ENCODE results near the gene LSAMP.

Gene LSAMP

DNA sequence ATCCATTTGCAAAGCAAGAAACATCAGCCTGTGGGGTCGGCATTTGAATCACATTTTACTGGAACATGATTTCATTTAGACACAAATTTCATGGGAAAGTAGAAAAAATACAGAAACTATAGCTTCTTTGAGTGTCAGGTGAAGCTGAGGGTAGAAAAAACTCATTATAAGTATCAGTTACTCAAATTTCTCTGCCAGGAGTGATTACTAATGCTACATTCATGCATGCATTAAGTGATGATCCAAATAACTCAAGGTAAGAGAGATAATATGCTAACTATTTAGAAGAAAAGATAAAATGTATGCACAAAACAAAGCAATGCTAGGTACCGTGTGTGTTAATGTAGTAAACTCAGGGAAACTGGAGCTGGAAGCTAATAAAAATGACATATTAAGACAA lies 416.0 kb downstream of the LSAMP start:
- no peak for DNase-seq (ENCODE audit: low read depth in 3 of 3, low spot score in 1 of 3)

DNA sequence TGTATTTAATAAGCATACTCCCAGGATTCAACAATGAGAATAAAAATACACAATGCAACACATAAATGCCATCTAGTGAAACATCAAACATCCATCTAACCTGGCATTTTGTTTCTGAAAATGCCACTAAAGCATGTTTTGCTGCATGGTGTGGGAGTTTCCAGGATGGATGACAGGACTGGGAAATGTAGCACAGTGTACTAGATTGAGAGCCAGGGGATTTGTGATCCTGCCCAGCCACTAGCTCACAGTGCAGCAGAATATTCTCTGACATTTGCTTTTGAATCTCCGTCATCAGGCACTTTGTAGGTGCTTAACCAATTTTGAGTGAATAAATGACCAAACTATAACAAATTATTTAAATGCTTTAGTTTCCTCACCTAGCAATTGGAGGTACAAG lies 417.1 kb downstream of the LSAMP start:
- DNase-seq (ENCODE audit: low read depth in 3 of 3, low spot score in 1 of 3): no peak

DNA sequence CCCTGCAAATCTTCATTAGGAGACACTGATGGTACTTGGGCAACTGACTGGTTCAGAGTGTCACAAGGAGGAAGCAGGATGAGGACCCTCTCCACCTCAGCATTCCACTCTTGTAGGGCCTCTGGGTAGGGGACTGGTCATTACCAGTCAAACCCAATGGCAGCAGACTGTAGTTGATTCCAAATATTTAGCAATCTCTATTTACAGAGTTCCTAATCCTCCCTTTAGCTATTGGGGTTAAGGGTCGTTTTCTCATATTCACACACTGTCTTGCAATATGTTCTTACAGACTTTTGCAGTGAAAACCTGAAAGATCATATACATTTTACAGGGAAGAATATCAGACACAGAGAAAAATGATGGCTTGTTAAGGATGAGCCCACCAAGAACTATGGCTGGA lies 424.3 kb downstream of the LSAMP start:
- no peak for DNase-seq (ENCODE audit: low read depth in 3 of 3, low spot score in 1 of 3)

DNA sequence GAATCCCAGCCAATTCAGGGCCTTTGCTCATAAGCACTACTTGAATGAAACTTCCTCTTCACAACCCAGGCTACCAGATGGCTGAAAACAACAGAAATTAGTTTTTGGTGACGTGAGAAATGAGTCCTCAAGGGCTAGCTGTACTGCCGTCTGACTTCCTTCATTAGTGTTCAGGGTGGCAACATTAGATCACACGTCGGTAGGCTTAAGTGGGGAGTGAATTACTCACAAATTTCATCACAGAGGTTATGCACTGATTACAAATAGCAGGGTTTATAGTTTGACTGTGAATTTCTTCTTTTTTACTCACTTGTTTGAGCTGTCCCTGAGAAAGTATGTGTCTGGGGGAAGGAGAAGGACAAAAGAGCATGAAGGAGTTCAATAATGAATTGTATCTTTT lies 424.8 kb downstream of the LSAMP start:
- no peak for DNase-seq (ENCODE audit: low read depth in 3 of 3, low spot score in 1 of 3)

DNA sequence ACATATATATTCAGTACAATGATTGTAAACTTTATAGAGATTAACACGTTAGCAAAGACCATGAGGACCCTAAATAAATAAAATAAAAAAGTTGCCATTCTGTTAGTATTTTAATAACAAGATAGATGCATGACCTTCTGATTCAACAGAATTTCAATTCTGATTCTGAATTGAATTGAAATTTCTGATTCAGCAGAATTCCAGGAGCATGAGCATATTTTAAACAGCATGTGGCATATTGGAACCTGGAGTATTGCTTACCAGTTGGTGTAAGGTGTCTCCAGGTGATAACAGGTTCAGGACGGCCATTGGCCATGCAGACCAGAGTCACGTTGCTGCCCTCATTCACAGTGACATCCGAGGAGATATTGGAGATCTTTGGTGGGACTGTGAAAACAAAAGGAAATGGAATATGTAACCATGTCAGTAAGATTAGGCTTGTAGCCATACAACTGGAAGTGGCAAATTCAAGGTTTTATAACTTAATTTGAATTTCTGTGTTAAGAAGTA lies 426.0 kb downstream of the LSAMP start:
- no peak for DNase-seq (ENCODE audit: low read depth in 3 of 3, low spot score in 1 of 3)

DNA sequence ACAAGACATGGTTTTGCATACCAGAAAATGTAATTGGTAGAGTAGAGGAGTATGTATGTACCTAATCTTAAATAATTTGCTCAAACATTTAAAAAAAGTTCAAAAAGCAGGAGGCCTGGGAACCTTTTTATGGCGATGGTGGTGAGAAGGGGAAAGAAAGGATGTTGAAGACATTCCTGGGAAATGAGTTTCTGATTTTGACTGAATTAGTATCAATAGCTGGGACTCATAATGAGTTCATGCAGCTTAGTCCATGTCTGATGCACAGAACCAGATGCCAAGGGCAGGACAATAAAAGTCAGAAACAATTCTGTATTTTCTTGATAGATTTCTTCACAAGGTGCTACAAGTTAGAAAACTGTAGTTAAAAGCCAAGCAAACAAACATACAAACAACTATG lies 426.6 kb downstream of the LSAMP start:
- DNase-seq (ENCODE audit: low read depth in 3 of 3, low spot score in 1 of 3): no peak

DNA sequence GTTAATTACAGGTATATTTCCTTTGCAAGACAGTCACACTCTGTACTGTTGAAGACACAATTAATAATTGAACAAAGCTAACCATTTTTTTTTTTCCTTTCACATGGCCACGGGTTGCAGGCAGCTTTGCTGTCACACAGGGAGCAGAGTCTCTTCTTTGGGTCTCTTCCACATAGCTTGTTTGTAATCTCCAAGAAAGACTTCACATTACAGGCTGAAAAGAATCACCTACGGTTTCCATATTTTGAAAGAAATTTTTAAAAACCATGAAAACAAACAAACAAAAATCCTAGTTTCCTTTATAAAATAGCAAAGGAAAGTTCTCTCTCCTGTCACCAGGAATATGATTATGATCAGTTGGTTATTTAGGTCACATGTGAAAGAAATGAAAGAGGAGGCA lies 429.4 kb downstream of the LSAMP start:
- no peak for DNase-seq (ENCODE audit: low read depth in 3 of 3, low spot score in 1 of 3)

DNA sequence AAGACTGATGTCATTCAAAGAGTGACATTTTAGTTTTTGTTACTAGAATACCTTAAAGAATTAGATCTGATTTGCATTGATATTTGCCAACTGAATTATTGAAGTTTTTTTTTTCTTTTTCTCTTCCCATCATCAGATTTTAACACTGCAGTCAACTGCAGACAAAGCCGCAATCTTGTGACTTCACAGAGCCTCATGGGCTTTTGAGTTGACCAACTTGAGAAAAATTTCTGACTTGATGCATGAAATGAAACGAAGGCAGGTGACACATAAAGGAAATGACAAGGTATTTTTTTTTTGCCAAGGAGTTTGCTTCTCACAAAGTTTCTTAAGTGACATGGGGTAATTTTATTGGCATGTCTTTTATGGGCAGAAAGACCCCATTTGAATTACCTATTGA lies 438.3 kb downstream of the LSAMP start:
- DNase-seq (ENCODE audit: low read depth in 3 of 3, low spot score in 1 of 3): no peak

DNA sequence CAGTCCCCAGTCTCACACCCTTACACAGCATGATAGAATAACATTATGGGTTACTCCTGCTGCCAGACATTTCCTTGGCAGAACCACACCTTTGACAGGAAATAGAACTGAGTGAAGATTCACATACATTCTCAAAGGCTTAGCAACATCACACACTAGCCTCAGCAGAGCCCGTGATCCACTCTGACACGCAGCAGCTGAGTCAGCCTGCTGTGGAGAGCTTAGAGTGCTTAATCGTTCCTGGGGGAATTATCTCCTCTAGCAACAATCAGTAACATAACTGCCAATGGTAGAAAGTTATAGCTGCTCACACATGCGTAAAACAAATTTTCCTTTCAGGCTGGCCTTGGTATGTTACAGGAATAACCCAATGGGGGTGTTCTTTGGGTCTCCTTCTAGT lies 439.9 kb downstream of the LSAMP start:
- DNase-seq (ENCODE audit: low read depth in 3 of 3, low spot score in 1 of 3): no peak

DNA sequence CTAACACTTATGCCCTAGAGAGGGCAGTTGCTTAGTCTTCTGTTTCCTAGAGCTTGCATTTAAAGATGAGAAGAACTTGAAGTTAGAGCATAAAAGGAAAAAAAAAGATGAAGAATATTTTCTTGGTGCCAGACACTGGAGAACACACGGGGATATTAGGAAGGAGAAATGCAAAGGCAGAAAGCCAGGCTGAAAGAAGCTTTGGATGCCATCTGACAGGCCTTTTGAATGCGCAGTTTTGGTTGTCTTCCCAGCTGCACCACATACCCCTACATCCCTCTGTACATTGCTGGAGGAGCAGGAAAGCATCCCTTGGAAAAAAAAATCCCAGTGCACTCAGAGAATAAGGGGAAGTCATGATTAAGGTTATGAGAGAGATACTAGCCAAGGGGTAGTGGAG lies 443.1 kb downstream of the LSAMP start:
- no peak for DNase-seq (ENCODE audit: low read depth in 3 of 3, low spot score in 1 of 3)

DNA sequence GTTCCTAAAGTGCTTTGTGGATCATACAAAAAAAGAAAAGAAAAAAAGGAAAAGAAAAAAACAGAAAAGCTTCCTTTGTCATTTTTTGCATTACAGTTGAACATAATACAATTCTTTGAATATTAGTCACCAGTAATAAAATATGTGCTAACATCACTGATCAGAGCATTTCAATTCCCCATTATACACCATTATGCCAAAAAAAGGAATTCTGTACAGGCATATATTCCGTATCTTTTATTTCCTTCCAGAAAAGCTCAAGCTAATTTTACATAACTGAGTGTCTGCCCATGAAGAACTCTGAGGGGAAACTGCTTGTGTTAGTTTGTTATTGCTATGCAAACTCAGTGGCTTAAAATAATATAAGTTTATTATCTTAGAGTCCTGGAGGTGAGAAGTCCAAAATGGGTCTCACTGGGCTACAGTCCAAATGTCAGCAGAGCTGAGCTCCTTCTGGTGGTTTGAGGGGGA lies 444.1 kb downstream of the LSAMP start:
- no peak for DNase-seq (ENCODE audit: low read depth in 3 of 3, low spot score in 1 of 3)

DNA sequence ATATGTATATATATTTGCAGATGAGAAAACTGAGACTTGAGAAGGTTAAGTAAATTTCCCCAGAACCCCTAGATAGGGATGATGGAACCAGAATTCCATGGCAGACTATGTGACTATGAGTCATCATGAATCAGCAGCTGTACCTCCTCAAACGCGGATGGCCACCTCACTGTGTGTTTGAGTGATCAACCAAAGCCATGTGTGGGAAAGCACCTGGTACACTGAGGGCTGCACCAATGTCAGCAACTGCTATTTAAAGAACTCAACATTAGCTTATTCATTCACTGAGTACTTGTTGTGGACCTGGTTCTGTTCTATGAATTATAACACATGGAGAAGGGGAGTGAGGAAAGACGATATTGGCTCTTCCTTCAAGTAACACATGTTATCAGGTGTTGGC lies 445.0 kb downstream of the LSAMP start:
- no peak for DNase-seq (ENCODE audit: low read depth in 3 of 3, low spot score in 1 of 3)

DNA sequence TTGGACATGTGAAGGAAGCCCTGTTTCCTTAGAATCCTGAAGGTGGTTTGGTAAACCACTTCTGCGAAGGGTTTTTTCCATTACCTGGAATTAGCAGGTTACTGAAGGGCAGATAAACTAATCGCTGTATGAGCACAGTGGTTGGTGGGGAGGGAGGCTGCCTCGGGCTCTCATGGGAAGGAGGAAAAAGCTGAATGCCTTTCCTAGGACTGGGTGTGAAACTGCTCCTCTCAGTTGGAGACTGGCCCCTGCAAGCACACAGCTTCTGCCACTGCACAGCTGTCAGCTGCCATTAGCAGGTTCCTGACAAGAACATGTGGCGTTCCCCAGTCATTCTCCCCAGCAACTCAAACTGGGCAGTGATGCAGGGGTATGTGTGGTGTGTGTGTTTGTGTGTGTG lies 445.7 kb downstream of the LSAMP start:
- DNase-seq (ENCODE audit: low read depth in 3 of 3, low spot score in 1 of 3): no peak

DNA sequence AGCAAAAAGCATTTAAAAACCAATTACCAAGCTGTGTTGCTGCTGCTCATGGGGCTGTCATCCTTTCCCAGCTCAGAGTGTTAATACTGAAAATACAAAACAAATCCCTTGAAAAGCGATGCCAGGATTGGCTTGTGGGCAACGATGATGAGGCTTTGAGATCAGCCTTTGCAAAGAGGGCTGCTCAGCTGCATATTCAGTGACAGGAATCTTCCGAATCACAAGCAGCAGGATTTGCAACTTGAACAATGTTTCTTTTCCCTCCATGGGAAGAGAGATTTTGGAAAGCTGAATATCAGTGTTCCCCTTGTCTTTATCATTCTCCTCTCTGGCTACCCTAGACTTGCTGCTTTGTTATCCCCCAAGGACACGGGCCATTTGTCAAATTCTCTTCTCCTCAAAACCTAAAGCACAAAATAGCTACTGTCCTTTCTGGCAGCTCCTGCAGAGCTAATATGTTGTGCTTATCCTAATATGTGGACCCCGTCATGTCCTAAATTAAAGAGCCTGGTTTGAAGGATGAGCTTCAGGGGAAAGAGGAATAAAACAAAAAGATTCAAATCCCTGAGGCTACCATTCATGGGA lies 446.2 kb downstream of the LSAMP start:
- no peak for DNase-seq (ENCODE audit: low read depth in 3 of 3, low spot score in 1 of 3)

DNA sequence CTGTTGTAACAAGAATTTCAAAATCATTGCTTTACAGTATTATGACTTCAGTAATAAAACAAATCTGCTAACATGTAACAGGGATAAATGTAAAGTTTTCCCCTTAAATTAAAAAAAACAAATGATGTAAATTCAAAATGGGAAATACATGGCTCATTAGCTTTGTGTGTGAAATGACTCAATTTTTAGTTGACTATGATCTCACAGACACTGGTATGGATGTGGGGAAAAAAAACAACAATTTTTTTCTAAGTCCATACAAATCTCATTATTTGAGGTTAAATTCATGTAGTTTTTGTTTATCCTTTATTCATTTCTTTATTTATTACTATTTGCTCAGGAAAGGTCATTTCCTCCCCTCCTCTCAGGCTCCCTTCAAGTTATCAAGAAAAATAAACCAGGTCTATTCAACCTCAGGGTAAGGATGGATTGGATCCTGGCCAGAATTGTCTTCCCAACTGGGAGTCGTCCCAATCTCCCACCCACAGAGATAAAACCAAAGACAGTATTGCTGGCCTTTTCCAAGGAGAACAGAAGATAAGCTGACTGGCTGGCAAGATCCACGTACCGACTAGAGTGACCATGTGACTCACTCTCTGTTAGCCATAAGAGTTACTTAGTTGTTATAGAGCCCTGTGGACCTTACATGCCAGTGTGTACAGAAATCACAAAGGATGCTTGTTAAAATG lies 448.7 kb downstream of the LSAMP start:
- DNase-seq (ENCODE audit: low read depth in 3 of 3, low spot score in 1 of 3): no peak

DNA sequence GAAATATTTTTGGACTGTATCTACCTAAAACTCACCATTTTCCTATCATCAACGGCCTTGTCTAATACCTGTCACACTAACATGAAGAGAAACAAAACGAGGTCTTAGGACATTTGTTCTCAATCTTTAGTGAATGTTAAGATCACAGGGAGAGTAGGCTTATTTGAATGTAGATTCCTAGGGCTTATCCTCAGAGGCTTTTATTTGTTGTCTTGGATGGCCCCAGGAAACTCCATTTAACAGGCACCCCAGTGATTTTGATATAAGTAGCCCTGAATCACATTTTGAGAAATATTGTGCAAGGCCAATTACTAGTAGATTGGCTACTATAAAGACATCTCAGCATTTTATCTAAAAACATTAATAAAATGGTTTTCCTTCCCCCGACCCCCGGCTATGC lies 454.6 kb downstream of the LSAMP start:
- DNase-seq (ENCODE audit: low read depth in 3 of 3, low spot score in 1 of 3): no peak

DNA sequence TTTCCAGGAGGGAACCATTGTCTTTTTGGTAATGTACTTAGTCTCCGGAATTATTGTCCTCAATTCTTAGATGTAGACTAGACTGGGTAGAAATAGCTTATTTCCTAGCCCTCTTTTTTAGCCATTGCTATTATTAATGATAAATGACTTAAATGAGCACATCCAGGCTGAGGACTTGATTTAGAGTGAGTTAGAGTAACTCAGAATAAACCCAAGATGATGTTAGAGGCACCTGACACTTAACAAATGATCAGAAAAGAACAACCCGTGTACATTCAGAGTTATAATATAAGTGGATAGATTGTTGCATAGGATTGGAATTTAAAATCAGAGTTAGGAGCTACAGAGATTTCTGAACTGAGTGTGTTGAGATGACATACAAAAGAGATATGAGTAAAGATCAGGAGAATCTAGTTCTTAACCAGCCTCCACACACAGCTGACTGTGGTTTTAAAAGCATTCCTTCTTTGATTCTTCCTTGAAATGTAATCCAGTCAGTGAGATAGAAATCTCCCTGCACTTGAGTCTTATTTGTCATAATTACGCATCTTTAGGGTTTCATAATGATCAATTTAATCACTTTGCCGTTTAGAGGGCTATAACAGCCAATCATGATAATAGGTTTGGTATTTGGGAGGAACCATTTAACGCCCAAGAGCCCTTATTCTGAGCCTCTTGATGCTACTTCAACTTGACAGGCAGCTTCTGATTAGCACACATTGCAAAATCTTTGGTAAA lies 455.4 kb downstream of the LSAMP start:
- no peak for DNase-seq (ENCODE audit: low read depth in 3 of 3, low spot score in 1 of 3)

DNA sequence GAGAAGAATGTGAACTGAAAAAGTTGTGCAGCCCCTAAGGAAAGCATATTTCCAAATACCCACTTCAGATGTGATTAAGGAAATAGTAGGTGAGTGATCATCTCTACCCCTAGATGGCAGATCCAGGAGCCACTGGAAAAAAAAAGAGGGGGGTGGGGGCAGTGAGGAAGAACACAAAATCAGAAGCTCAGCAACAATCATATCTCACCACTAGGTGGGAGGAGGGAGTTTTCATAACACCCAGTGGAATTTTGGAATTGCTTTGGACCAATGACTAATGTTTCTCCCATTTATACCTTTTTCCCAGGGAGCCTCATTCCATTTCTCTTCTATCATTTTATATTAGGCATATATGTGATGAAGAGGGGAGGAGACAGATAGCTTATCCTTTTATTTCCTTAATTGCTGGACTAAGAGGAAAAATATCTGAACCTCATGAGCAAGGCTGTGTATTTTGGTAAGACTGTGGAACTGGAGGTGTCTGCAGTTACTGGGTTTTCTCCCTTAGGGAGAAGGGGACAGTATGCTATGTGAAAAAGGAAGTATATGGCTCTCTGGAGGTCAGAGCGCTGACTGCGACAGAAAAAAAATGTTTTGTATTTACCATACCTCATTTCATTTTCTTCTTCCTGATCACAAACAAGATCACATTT lies 458.6 kb downstream of the LSAMP start:
- DNase-seq (ENCODE audit: low read depth in 3 of 3, low spot score in 1 of 3): no peak

DNA sequence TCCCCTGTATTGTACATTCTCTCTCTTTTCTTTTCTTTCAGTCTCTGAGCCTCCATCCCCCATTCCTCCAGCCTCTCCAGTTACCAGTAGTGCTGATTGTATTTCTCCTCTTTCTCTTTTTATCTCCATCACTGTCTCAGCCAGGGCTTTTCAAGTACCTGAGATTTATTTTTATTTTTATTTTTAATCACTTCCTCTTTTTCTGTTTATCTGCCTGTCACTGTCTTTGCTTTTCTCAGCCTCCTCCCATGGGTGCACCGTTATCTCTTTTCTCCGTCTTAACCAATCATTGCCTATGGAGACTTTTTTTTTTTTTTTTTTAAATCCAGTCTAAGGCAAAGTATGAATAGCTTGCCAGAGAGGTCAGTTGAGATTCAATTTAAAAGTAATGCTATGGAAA lies 462.7 kb downstream of the LSAMP start:
- no peak for DNase-seq (ENCODE audit: low read depth in 3 of 3, low spot score in 1 of 3)

DNA sequence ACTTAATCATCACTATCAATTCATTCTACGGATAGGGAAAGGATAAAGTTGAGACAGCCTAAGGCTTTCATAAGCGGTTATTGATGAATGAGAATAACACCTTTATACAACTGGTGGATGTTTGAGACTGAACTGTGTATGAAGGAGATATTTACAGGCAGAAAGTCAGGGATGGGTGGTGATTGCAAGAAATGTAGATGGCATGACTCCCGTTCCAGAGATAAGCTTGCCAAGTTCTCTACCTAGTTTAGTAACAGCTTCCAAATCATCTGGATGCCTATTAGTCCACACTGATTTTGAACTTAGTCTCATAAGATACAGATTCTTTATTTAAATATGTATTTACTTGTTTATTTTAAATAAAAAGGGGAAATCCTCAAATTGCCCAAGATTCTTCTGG lies 463.2 kb downstream of the LSAMP start:
- no peak for DNase-seq (ENCODE audit: low read depth in 3 of 3, low spot score in 1 of 3)

DNA sequence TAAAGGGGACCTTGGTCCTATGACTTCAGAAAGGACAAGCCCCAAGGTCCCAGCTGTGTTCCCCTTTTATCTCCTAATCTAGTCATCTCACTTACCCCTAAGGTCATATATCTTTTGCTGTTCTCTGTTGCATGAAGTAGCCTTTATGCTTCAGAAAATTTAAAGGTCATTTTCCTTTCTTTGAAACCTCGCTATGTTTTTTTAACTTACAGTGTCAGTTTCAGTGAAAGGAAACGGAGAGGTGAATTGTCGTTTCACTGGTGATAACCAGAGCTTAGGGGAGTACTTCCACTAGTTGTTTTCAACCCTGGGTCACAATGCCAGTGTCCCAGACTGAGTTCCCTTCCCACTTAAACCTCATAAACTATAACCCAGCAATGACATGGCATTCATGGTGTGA lies 464.6 kb downstream of the LSAMP start:
- no peak for DNase-seq (ENCODE audit: low read depth in 3 of 3, low spot score in 1 of 3)

DNA sequence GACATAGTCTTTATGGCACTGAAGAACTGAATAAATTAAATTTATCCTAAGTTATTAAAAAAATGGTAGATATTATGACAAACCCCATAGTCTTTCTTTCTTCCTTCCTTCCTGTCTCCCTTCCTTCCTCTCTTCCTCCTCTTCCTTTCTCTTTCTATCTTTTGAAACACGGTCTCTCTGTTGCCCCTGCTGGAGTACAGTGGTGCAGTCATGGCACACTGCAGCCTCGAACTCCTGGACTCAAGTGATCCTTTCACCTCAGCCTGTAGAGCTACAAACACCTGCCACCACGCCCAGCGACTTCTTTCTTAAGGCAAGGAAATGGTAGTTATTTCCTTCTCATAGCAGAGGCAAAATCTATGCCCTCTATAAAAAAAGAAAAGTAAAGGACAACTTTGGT lies 467.4 kb downstream of the LSAMP start:
- no peak for DNase-seq (ENCODE audit: low read depth in 3 of 3, low spot score in 1 of 3)
